ENCODE results near the gene NDUFS2. TPM values are rescaled to one million over a fixed set of nuclear protein-coding genes. Genes with fewer than 3 reads are reported as not detected.

NDUFS2 gene
- total RNA-seq, 2 experiments from 2014 or later: 80.6 to 92.8 TPM

DNA sequence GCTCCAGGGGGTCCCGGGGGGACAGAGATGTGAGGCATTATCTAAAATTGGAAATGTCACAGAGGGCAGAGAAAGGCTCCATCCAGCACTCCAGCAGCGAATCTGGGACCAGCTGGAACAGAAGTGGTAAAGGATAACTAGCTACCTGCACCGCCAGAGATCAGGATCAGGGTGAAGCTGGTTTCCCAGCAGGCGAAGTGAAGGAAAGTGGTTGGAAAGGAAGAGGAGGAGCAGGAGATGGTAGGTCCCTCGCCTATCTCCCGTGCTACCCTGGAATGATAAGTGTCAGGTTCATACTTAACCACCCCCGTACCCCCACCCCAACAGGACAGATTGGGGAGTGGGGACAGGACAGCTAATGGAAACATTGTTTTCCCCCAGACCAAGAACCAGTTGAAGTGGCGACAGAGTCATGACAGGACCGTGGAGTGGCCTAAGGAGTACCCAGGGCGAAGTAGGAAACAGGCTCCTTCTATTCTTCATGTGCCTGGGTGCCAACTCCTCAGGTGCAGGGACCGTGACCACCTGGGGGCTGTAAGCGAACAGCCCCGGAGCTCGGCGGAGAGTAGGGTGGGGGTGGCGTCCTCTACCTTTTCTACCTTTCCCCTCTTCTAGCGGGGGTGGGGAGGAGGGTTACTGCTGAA lies 25.6 kb upstream of the NDUFS2 start:
- H3K27me3 Mint-ChIP-seq: no peaks in the 10 kb centered on the region
- H3K9me3 Mint-ChIP-seq: no peaks in the 10 kb centered on the region
- POLR2A ChIA-PET: interaction anchor here (1.1 to 3.3 kb wide), 7 partner anchors 10 to 131 kb away, joined by 3 to 37 read pairs (median 6); partner anchors contain the start of genes DEDD, NDUFS2, PPOX and USF1
- peaks cover 44% of the 10 kb centered on the region for H3K4me1 Mint-ChIP-seq
- DNase-seq: no peak
- peak overlapping the region; percentile 99 for H3K4me3 Mint-ChIP-seq
- peak overlapping the region; percentile 98 for H3K27ac Mint-ChIP-seq
- peaks cover 27% of the 10 kb centered on the region for H3K36me3 Mint-ChIP-seq
- no peak for ATAC-seq (ENCODE audit: low read depth)

DNA sequence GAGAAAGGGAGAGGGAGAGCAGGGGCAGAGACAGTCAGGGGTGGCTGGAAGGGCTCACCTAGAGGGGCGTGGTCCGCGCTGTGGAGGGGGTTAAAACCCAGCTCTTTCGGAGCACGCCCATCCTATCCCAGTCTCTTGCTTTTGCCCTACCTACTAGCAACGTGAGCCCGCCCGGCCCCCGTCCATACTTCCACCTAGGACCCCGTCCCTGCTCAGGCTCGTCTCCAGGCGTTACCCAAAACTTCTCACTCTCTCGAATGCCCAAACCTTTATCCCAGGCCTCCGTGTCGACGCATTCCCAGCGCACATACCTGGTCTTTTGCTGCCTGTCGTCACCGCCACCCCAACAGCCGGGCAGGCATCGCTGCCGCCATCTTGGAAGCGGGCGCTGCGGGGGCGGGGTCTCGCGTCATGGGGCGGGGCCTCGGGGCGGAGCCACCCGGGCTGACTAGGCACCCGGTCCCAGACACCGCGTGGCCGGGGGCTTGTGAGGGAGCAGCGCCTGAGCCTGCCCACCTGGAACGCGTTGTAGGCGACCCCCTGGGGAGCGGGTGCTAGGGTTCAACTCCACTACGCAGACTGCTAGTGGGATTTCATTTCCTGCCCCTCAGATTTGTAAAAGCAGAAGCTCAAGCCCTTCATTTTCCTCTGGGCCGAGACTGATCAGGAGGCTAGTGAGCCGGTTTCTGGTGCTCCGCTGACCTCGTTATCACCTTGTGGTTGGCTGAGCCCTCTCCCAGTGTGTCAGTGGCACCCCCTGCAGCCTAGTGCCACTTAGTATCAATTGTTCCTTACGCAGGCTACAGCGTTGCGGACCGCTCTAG lies 24.8 kb upstream of the NDUFS2 start, which contains the start of gene B4GALT3:
Gene B4GALT3, minus strand, starts transcription at position 396 of the 824 bp plus-strand sequence. CDS start 1,447 bp downstream, outside the sequence.
- no peaks in the 10 kb centered on the region for H3K27me3 Mint-ChIP-seq
- POLR2A ChIA-PET: interaction anchor here (0.6 to 3.3 kb wide), 9 partner anchors 8 to 132 kb away, joined by 3 to 37 read pairs (median 6); partner anchors contain the start of genes DEDD, NDUFS2, PPOX and UFC1
- H3K36me3 Mint-ChIP-seq: peaks cover 25% of the 10 kb centered on the region
- H3K4me3 Mint-ChIP-seq: peak within 1 kb of the TSS; percentile 99
- ATAC-seq (ENCODE audit: low read depth) (peak; percentile 86), DNase-seq (peak; percentile 100)
- H3K9me3 Mint-ChIP-seq: no peaks in the 10 kb centered on the region
- H3K4me1 Mint-ChIP-seq: peaks cover 49% of the 10 kb centered on the region
- peak within 1 kb of the TSS; percentile 98 for H3K27ac Mint-ChIP-seq

DNA sequence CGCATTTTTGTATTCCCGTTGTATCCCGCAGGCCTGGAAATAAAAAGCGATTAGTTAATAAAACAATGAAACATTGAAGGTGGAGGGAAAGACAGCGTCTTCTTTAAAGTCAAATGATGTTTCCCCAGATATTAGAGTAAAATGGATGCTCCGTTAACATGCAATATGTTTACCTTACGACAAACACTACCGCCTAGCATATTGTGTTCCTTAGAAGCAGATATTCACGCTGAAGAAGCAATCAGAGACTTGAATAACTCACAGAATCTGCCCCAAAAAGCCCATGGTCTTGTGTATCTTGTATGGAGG lies 24.3 kb upstream of the NDUFS2 start:
- ATAC-seq (ENCODE audit: low read depth) (no peak), DNase-seq (no peak)
- Mint-ChIP-seq H3K4me3 (peak overlapping the region; percentile 99), H3K4me1 (peaks cover 52% of the 10 kb centered on the region), H3K36me3 (peaks cover 21% of the 10 kb centered on the region), H3K27ac (peak overlapping the region; percentile 98), H3K9me3 (no peaks in the 10 kb centered on the region), H3K27me3 (no peaks in the 10 kb centered on the region)
- POLR2A ChIA-PET: interaction anchor here (0.6 to 3.3 kb wide), 8 partner anchors 9 to 132 kb away, joined by 3 to 37 read pairs (median 6); partner anchors contain the start of genes DEDD, NDUFS2, PPOX and UFC1

DNA sequence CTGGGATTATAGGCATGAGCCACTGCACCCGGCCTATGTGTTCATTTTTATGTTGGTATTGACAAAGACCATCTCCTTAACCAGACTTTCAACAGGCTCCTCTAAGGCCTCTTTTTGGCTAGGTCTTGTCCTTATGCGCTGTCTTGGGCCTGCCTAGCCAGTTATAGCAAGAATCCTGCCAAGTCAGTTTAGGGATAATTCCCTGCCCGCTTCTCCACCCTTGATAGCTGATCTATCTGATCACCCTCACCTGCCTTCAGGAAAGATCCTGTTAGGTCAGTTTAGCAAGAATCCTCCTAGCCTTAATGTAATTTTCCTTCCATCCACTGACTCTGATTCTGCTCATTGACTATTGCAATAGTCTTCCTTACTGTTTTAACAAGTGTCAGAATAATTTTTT lies 22.5 kb upstream of the NDUFS2 start:
- Mint-ChIP-seq H3K27ac (peak overlapping the region; percentile 23), H3K4me1 (peaks cover 61% of the 10 kb centered on the region), H3K27me3 (no peaks in the 10 kb centered on the region), H3K4me3 (no peak overlapping the region), H3K36me3 (peaks cover 16% of the 10 kb centered on the region), H3K9me3 (no peaks in the 10 kb centered on the region)
- no peak for ATAC-seq (ENCODE audit: low read depth)
- POLR2A ChIA-PET: interaction anchor here (1.5 to 4.7 kb wide), 3 partner anchors 13 to 46 kb away, joined by 5 to 53 read pairs (median 38); partner anchors contain the start of genes APOA2, NDUFS2, PPOX and TOMM40L
- DNase-seq: no peak

DNA sequence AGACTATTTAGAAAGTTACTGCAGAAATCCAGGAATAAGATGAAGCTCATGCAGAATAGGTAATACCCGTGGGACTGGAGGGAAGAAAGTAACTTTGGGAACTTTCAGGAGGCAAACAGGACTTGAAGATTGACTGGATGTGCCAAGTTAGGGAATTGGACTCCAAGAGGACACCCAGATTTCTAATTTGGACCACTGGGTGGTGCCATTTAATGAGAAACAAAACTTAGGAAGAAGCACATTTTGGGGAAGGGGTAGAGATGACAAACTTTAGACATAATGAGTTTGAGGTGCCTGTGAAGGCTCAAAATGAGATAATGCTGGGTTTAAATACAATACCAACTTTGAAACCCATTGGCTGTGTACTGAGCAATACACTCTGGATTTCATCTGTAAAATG lies 21.5 kb upstream of the NDUFS2 start:
- Mint-ChIP-seq H3K4me1 (peaks cover 64% of the 10 kb centered on the region), H3K27me3 (no peaks in the 10 kb centered on the region), H3K9me3 (no peaks in the 10 kb centered on the region), H3K27ac (peak overlapping the region; percentile 72), H3K36me3 (peaks cover 10% of the 10 kb centered on the region), H3K4me3 (no peak overlapping the region)
- DNase-seq (no peak), ATAC-seq (ENCODE audit: low read depth) (no peak)
- POLR2A ChIA-PET: interaction anchor here (1.5 to 4.7 kb wide), 3 partner anchors 14 to 45 kb away, joined by 5 to 53 read pairs (median 38); partner anchors contain the start of genes APOA2, NDUFS2, PPOX and TOMM40L

DNA sequence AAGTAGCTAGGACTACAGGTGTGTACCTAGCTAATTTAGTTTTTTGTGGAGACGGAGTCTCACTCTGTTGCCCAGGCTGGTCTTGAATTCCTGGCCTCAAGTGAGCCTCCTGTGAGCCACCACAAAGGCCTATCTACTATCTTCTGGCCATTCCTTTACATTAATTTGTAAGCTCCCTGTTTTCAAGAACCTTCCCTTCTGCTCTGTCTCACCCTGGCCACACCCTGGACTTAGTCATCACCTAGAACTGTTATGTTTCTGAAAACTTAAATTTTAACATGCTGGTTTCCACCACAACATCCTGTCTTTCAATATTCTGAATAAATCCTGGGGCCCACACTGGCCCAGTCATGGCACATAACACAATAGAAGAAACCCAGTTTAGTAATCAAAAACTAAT lies 20.0 kb upstream of the NDUFS2 start:
- Mint-ChIP-seq H3K9me3 (no peaks in the 10 kb centered on the region), H3K27ac (peak overlapping the region; percentile 95), H3K4me3 (peak overlapping the region; percentile 69), H3K27me3 (no peaks in the 10 kb centered on the region), H3K36me3 (peaks cover 5% of the 10 kb centered on the region), H3K4me1 (peaks cover 65% of the 10 kb centered on the region)
- DNase-seq: no peak
- ATAC-seq (ENCODE audit: low read depth): peak; percentile 61
- POLR2A ChIA-PET: interaction anchor here (0.5 to 4.7 kb wide), 16 partner anchors 9 to 475 kb away, joined by 3 to 53 read pairs (median 4); partner anchors contain the start of genes APOA2, ARHGAP30, DEDD and NDUFS2

DNA sequence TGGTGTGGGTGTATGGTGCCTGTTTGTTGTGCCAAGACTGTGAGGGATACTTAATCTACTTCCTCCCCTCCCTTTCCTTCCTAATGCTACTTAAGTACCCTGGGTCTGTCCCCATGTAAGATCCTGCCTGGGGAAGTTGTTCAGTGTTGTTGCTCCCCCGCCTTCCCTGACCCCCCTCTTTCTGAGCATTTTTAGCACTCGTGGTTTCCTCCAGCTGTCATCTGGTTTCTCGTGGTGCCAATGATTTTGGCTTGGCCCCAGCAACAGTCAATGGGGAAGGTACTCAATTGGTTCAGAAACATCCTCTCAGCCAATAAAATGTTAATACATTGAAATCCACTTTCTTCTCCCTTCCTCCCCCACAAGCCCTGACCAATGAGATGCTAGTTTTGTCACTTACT lies 16.9 kb upstream of the NDUFS2 start:
- peaks cover 64% of the 10 kb centered on the region for H3K4me1 Mint-ChIP-seq
- no peaks in the 10 kb centered on the region for H3K9me3 Mint-ChIP-seq
- no peaks in the 10 kb centered on the region for H3K27me3 Mint-ChIP-seq
- H3K4me3 Mint-ChIP-seq: peak overlapping the region; percentile 72
- H3K36me3 Mint-ChIP-seq: peaks cover 5% of the 10 kb centered on the region
- DNase-seq (peak; percentile 63), ATAC-seq (ENCODE audit: low read depth) (peak; percentile 81)
- H3K27ac Mint-ChIP-seq: peak overlapping the region; percentile 97
- POLR2A ChIA-PET: interaction anchor here (0.6 to 4.5 kb wide), 6 partner anchors 9 to 502 kb away, joined by 3 to 32 read pairs (median 8); partner anchors contain the start of genes NDUFS2, PPOX and TOMM40L

DNA sequence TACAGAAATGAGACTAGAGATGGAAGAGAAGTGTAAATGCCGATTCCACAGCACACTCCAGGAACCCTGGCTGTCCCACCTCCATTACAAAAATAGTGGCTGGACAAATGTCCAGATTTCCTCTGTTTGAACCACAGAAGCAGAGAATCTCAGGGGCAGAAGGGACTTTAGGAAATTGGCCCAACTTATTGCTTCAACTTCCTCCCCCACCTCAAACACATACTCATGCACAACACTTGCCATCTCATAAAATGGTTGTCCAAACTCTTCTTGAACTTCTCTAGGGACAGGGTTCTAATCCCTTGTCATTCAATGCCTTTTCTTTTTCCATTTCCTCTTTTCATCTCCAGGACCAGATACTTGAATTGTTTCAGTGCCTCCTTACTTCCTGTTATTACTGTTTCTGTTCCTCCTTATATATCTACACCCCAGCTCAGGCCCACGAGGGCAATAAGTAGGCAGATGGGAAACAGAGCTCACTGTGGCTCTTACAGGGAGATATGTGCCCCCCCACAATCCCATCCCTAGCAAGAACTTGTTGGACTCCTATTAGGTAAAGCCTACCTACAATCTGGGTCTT lies 16.3 kb upstream of the NDUFS2 start:
- Mint-ChIP-seq H3K4me1 (peaks cover 59% of the 10 kb centered on the region), H3K9me3 (no peaks in the 10 kb centered on the region), H3K27ac (peak overlapping the region; percentile 97), H3K4me3 (peak overlapping the region; percentile 72), H3K27me3 (no peaks in the 10 kb centered on the region), H3K36me3 (peaks cover 5% of the 10 kb centered on the region)
- POLR2A ChIA-PET: interaction anchor here (0.6 to 4.5 kb wide), 6 partner anchors 12 to 502 kb away, joined by 3 to 32 read pairs (median 8); partner anchors contain the start of genes NDUFS2, PPOX, TOMM40L and UFC1
- no peak for ATAC-seq (ENCODE audit: low read depth)
- DNase-seq: no peak

DNA sequence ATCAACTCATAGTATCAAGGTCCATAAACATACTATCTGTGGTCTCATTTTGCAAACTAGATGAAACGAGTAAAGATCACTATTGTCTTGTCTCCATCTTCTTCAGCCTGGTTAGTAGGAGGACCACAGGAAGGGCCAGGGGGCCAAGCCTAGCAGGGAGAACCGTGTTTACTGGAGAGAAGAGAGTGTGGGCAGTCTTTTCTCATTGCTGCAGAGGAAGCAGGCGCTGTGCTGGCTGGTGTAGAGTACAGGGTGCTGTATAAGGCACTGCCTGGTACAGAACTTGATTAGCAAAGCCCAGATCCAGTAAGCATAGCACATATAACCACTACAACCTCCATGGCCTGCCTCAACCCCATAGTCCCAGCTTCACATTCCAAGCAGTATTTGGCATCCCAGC lies 14.9 kb upstream of the NDUFS2 start:
- Mint-ChIP-seq H3K36me3 (peaks cover 5% of the 10 kb centered on the region), H3K27ac (peak overlapping the region; percentile 97), H3K9me3 (no peaks in the 10 kb centered on the region), H3K4me3 (no peak overlapping the region), H3K27me3 (no peaks in the 10 kb centered on the region), H3K4me1 (peaks cover 48% of the 10 kb centered on the region)
- DNase-seq (no peak), ATAC-seq (ENCODE audit: low read depth) (no peak)
- POLR2A ChIA-PET: interaction anchor here (2.4 to 4.5 kb wide), 2 partner anchors 15 to 22 kb away, joined by 12 to 32 read pairs; partner anchors contain the start of genes NDUFS2 and PPOX

DNA sequence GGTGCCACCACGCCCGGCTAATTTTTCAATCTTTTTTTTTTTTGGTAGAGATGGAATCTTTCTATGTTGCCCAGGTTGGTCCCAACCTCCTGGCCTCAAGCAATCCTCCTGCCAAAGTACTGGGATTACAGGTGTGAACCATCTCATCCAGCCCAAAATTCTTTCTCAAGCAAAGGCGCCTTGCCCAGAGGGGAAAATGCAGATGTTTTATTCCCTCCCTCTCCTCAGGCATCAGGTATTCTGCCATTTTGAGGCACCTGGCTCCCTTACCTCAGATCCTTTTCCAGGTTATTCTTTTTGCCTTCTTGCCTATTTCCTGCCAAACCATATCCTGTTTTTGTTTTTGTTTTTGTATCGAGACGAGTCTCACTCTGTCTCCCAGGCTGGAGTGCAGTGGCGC lies 13.8 kb upstream of the NDUFS2 start:
- Mint-ChIP-seq H3K36me3 (peaks cover 5% of the 10 kb centered on the region), H3K27ac (no peak overlapping the region), H3K9me3 (no peaks in the 10 kb centered on the region), H3K4me3 (no peak overlapping the region), H3K27me3 (no peaks in the 10 kb centered on the region), H3K4me1 (peaks cover 46% of the 10 kb centered on the region)
- no peak for ATAC-seq (ENCODE audit: low read depth)
- DNase-seq: no peak
- POLR2A ChIA-PET: interaction anchor here (1.1 to 4.5 kb wide), 2 partner anchors 14 to 37 kb away, joined by 5 to 32 read pairs; partner anchors contain the start of genes NDUFS2 and TOMM40L

DNA sequence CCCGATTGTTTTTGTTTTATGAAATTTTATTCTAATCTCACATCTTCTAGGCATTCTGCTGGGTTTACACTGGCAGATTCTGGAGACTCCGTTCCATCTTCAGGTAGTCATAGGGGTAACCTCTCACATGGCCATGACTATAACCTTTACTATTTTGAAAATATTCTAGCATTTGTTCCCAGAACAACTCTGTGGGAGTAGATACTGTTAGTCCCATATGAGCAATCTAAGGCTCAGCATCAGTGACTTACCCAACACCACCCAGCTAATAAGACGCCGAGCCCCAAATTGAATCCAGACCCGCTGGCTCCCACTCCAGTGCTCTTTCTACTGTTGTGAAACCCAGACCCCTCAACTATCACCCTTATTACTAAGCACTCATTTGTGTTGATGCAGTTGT lies 13.1 kb upstream of the NDUFS2 start:
- no peaks in the 10 kb centered on the region for H3K27me3 Mint-ChIP-seq
- ATAC-seq (ENCODE audit: low read depth) (no peak), DNase-seq (no peak)
- H3K4me1 Mint-ChIP-seq: peaks cover 42% of the 10 kb centered on the region
- no peak overlapping the region for H3K27ac Mint-ChIP-seq
- H3K9me3 Mint-ChIP-seq: no peaks in the 10 kb centered on the region
- peaks cover under 1% of the 10 kb centered on the region for H3K36me3 Mint-ChIP-seq
- POLR2A ChIA-PET: interaction anchor here (1.4 kb wide), 1 partner anchor 27 kb away, joined by 3 read pairs; no protein-coding TSS in a partner anchor
- H3K4me3 Mint-ChIP-seq: no peak overlapping the region

DNA sequence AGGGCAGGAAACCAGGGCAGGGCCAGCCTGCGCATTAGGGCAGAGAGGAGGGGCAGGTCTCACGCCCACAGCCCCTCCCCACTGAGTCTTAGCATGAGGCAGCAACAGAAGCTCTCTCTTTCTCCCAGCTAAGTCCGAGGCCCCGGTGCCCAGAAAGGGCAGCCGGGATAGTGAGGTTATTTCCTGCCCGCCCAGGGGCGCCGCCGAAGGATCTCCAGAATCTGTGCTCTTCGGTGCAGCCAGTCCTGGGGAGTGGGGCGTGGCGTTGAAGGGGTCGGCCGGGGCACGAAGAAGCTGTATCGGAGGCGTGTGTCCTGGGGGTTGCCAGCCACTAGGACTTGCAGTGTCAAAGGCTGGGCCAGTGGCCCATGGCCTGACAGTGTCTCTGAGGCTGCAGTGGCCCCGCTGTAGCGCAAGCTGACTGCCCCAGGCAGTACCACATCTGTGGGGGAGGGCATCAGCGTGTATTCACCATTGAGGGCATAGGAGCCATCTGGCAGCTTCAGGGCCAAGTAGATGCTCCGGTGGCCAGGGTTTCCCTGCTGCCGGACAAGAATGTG lies 11.1 kb upstream of the NDUFS2 start:
- H3K9me3 Mint-ChIP-seq: no peaks in the 10 kb centered on the region
- no peak for ATAC-seq (ENCODE audit: low read depth)
- H3K27me3 Mint-ChIP-seq: no peaks in the 10 kb centered on the region
- POLR2A ChIA-PET: interaction anchor here (0.9 to 4.1 kb wide), 6 partner anchors 8 to 34 kb away, joined by 3 to 22 read pairs (median 7); partner anchors contain the start of genes B4GALT3, NDUFS2 and TOMM40L
- no peak for DNase-seq
- peaks cover 37% of the 10 kb centered on the region for H3K4me1 Mint-ChIP-seq
- no peaks in the 10 kb centered on the region for H3K36me3 Mint-ChIP-seq
- no peak overlapping the region for H3K27ac Mint-ChIP-seq
- H3K4me3 Mint-ChIP-seq: no peak overlapping the region

Measured in activated naive CD8-positive, alpha-beta T cell treated with anti-CD3 and anti-CD28 coated beads, Interleukin-2, amount 10 ng/mL, durations not matched to agents 7 days and 5 days (primary cell).